Measurements from ENCODE around the gene NNAT.

The NNAT gene

GRCh38 chr20:37521061-37521771, at the start of gene NNAT:
Gene NNAT (plus strand): TSS chr20:37521250. CDS start chr20:37521332, 82 bp downstream.
- TF ChIP-seq CTCF (IDR thresholded peaks at IDR 0.05), result no peak

- TF ChIP-seq CTCF (IDR thresholded peaks at IDR 0.05), result no peak
Observed at GRCh38 chr20:37471741-37472235, 49.3 kb upstream of the NNAT start.

GRCh38 chr20:37473249-37474000, 47.6 kb upstream of the NNAT start:
- TF ChIP-seq CTCF (IDR thresholded peaks at IDR 0.05), result no peak

GRCh38 chr20:37474386-37474785, 46.7 kb upstream of the NNAT start:
- no peak for TF ChIP-seq CTCF (IDR thresholded peaks at IDR 0.05)

GRCh38 chr20:37475252-37475651, 45.8 kb upstream of the NNAT start:
- no peak for TF ChIP-seq CTCF (IDR thresholded peaks at IDR 0.05)

- no peak for TF ChIP-seq CTCF (IDR thresholded peaks at IDR 0.05)
Observed at GRCh38 chr20:37477041-37477440, 44.0 kb upstream of the NNAT start.

- no peak for TF ChIP-seq CTCF (IDR thresholded peaks at IDR 0.05)
Observed at GRCh38 chr20:37479266-37479665, 41.8 kb upstream of the NNAT start.

Measured in LNCAP (cell line).